GM12878 (cell line): Measurements from ENCODE around the gene INPP1.

Experiments used
- ATF2 ChIP-seq: IDR thresholded peaks from 2 replicates; pipeline ENCODE4 v1.6.1; 2012; ENCODE audit warnings: low read length, inconsistent platforms
- CTCF ChIP-seq, 3 experiments: IDR thresholded peaks in 2 of 3; conservative IDR thresholded peaks in 1 of 3; 2 replicates each; pipeline ENCODE4 v1.5.1; 2011; ENCODE audit warnings: low read depth in 3 of 3, low read length in 3 of 3, mild to moderate bottlenecking in 3 of 3, control low read depth in 2 of 3, moderate library complexity in 2 of 3, inconsistent platforms in 1 of 3, mixed read lengths in 1 of 3; ENCODE audit not compliant: control insufficient read depth in 2 of 3, insufficient read depth in 1 of 3; ENCODE audit errors: extremely low read depth in 1 of 3
- NFXL1 ChIP-seq: fragments of 450-650 bp; IDR thresholded peaks from 2 replicates; pipeline ENCODE4 v1.6.1; 2017; ENCODE audit warnings: antibody characterized with exemption, mild to moderate bottlenecking, borderline replicate concordance
- POU2F2 ChIP-seq: IDR thresholded peaks from 3 replicates; pipeline ENCODE4 v1.6.1; 2011; ENCODE audit warnings: low read depth, mild to moderate bottlenecking, low read length, borderline replicate concordance
- RAD21 ChIP-seq: IDR thresholded peaks from 2 replicates; pipeline ENCODE4 v1.6.1; 2011; ENCODE audit warnings: mild to moderate bottlenecking, low read depth, low read length, moderate library complexity; ENCODE audit not compliant: insufficient read depth
- RELA ChIP-seq: fragments of 450-650 bp; IDR thresholded peaks from 2 replicates; pipeline ENCODE4 v1.8.0; 2014; ENCODE audit warnings: borderline replicate concordance; ENCODE audit not compliant: partially characterized antibody

GRCh38 chr2:190362894-190363293 is 19.5 kb downstream of the INPP1 start:
- TF ChIP-seq POU2F2 (no peak), CTCF (IDR thresholded peaks at IDR 0.05 in 2 of 3, conservative IDR thresholded peaks at IDR 0.05 in 1 of 3; ENCODE audit: control insufficient read depth in 2 of 3, extremely low read depth in 1 of 3, insufficient read depth in 1 of 3, low read depth in 3 of 3, low read length in 3 of 3) (no peak), NFXL1 (no peak), RELA (no peak), ATF2 (no peak), RAD21 (no peak)
